HG02885 (cell line): ENCODE data around the gene DUOXA1.

ENCODE experiments used
- ATAC-seq: cut with Tn5 transposase; IDR thresholded peaks from one replicate; pipeline ENCODE4 v1.9.1; 2021; ENCODE audit warnings: mild to moderate bottlenecking; ENCODE audit not compliant: unreplicated experiment, poor library complexity

Gene DUOXA1

GRCh38 chr15:45129651-45130129 is at the start of gene DUOXA1, which contains the start of gene DUOX1:
Gene DUOXA1 (minus strand): TSS chr15:45129879. CDS start chr15:45123014, 6,865 bp downstream.
Gene DUOX1 (plus strand): TSS chr15:45129994. CDS start chr15:45131967, 1,973 bp downstream.
- no peak for ATAC-seq

GRCh38 chr15:45177285-45177684 is 47.6 kb upstream of the DUOXA1 start:
- ATAC-seq = no peak

GRCh38 chr15:45174577-45174976 is 44.9 kb upstream of the DUOXA1 start:
- ATAC-seq = no peak

- ATAC-seq = no peak
These were observed 44.4 kb upstream of the DUOXA1 start for GRCh38 chr15:45174069-45174468.

- no peak for ATAC-seq
These were observed 42.2 kb upstream of the DUOXA1 start for GRCh38 chr15:45171912-45172311.

GRCh38 chr15:45169608-45170480 is 40.2 kb upstream of the DUOXA1 start:
- no peak for ATAC-seq

- no peak for ATAC-seq
These were observed 39.3 kb upstream of the DUOXA1 start for GRCh38 chr15:45168751-45169551.

- ATAC-seq = no peak
These were observed 38.6 kb upstream of the DUOXA1 start for GRCh38 chr15:45168286-45168685.

GRCh38 chr15:45167631-45168205 is 38.0 kb upstream of the DUOXA1 start:
- no peak for ATAC-seq

GRCh38 chr15:45166834-45167630 is 37.4 kb upstream of the DUOXA1 start:
- peak; percentile 92 for ATAC-seq

- no peak for ATAC-seq
These were observed 35.9 kb upstream of the DUOXA1 start for GRCh38 chr15:45165536-45165935.

GRCh38 chr15:45164914-45165313 is 35.2 kb upstream of the DUOXA1 start:
- no peak for ATAC-seq

GRCh38 chr15:45163508-45163856 is 33.8 kb upstream of the DUOXA1 start:
- ATAC-seq = no peak

GRCh38 chr15:45162771-45163507 is 33.3 kb upstream of the DUOXA1 start:
- peak; percentile 46 for ATAC-seq

- ATAC-seq = no peak
These were observed 32.0 kb upstream of the DUOXA1 start for GRCh38 chr15:45161666-45162065.

- ATAC-seq = no peak
These were observed 28.3 kb upstream of the DUOXA1 start for GRCh38 chr15:45157974-45158373.

GRCh38 chr15:45156744-45157455 is 27.2 kb upstream of the DUOXA1 start:
- ATAC-seq = no peak

- ATAC-seq = no peak
These were observed 26.1 kb upstream of the DUOXA1 start for GRCh38 chr15:45155739-45156138.
